HG02588 (cell line): ENCODE measurements around the gene RANBP17.
A peak's percentile ranks its signal among the peaks of the same experiment; 100 is the strongest.

Experiments used
- ATAC-seq: cut with Tn5 transposase; IDR thresholded peaks from one replicate; pipeline ENCODE4 v1.9.1; 2021; ENCODE audit warnings: mild to moderate bottlenecking, moderate library complexity; ENCODE audit not compliant: unreplicated experiment

RANBP17 gene

DNA sequence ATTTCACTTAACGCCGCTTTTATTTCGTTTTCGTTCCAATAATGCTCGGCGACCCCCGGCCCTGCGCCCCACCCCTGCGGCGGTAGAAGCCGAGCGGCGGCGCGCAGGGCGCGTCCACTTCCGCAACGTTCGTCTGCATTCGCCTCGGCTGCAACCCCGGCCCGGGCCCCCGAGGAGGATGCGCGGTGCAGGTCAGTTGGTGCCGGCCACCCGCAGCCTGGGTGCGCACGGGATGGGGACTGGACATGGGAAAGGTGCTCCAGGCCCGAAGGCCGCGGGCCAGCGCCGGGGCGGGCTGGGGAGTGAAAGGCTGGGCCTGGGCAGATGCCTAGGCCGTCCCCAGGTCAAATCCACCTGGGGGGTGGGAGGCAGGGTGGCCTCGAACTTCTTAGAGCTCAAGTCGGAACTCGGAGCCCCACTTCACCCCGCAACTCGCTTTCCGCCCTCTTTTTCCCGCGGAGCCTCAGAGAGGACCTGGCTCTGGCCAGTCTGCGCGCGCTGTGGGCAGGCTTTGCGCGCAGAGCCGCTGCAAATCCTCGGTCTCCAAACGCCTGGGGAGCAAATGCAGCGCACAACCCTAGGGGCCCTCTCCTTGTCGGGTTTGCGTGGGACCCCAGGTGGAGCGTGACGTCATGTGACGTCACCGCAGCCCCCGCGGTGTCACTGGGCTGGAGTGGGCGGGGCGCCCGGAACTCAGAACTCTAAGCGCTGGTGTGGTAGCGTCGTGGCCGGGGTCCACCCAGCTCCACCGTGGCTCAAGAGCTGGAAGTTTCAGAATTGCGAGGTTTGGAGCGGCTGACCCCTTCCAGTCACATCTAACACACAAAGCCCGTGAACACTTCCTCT lies 450.5 kb downstream of the RANBP17 start:
- no peak for ATAC-seq

DNA sequence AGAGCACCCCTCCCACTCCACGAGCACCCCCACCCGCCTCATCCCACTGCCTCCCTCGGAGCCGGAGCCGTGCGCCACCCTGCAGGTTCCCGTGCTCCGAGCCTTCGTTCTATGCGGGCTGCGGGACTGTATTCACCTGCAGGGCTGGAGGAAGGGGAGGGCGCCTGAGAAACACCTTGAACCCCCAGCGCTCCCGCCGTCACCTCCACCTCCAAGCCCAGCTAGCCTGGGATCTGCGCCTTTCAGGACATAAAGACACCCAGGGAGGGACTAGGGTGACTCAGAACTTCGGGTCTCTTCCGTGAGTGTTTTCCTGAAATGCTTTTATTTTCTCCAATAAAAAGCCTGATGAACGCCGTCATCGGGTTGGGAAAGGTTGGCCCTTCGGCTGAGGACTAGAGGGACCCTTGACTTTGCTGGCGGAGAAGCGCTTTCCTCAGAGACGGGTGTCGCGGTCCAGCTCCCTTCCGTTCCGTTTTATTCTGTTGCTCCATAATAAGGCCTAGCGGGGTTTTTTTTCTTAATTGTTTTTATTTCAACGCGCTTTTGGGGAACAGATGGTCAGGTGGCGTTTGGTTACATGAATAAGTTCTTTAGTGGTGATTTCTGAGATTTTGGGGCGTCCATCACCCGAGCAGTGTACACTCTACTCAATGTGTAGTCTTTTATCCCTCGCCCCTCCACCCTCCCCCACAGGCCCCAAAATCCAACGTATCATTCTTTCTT lies 451.8 kb downstream of the RANBP17 start:
- no peak for ATAC-seq

DNA sequence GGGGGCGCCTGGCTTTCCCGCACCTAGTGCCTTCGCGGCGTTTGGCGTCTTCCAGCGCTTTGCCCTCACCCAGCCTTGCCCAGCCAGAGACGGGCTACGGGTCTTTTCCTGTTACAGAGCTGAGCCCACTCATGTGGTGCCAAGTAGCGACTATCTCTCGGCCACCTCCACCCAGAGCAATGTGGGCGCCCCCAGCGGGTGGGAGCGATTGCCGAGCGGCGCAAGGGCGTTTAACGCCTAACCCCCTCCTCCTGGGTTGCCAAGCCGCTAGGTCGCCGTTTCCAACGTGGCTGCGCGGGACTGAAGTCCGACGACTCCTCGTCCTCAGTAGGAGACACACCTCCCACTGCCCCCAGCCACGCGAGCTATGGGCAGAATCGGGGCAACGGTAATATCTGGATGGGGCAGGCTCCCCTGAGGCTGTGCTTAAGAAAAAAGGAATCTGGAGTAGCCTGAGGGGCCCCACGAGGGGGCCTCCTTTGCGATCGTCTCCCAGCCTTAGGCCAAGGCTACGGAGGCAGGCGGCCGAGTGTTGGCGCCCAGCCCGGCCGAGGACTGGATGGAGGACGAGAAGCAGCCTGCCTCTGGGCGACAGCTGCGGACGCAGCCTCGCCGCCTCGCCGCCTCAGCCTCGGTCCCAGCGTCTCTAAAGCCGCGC lies 453.0 kb downstream of the RANBP17 start:
- ATAC-seq = no peak

DNA sequence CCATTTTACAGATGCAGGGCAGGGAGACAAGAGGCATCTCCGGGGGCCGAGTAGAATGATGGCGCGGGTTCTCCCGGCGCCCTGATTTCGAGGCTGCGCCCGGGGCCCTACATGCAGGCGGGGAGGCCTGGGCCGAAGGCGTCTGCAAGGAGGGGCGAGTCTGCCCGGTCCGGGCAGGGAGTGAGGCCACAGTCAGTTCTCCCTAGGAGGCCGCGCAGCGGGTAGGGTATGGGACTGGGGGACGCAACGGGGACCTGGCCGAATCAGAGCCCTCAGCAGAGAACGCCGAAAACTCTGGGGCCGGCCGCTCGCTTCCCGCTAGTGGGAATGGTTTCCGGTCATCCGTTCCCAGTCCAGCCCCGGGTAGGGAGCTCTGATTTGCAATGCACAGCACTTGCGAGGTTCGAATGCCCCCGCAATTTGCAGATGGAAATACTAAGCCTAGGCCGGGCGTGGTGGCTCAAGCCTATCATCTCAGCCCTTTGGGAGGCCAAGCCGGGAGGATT lies 453.6 kb downstream of the RANBP17 start:
- ATAC-seq = no peak

DNA sequence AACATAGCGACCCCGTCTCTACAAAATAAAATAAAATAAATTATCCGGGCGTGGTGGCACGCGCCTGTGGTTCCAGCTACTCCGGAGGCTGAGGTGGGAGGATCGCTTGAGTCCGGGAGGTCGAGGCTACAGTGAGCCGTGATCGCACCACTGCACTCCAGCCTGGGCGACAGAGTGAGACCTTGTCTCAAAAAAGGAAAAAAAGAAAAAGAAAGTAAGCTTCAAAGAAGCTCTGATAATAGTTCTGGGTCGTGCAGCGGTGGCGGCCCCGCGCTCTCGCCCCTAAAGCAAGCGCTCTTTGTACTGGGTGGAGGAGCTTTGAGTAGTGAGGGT lies 454.1 kb downstream of the RANBP17 start:
- no peak for ATAC-seq

DNA sequence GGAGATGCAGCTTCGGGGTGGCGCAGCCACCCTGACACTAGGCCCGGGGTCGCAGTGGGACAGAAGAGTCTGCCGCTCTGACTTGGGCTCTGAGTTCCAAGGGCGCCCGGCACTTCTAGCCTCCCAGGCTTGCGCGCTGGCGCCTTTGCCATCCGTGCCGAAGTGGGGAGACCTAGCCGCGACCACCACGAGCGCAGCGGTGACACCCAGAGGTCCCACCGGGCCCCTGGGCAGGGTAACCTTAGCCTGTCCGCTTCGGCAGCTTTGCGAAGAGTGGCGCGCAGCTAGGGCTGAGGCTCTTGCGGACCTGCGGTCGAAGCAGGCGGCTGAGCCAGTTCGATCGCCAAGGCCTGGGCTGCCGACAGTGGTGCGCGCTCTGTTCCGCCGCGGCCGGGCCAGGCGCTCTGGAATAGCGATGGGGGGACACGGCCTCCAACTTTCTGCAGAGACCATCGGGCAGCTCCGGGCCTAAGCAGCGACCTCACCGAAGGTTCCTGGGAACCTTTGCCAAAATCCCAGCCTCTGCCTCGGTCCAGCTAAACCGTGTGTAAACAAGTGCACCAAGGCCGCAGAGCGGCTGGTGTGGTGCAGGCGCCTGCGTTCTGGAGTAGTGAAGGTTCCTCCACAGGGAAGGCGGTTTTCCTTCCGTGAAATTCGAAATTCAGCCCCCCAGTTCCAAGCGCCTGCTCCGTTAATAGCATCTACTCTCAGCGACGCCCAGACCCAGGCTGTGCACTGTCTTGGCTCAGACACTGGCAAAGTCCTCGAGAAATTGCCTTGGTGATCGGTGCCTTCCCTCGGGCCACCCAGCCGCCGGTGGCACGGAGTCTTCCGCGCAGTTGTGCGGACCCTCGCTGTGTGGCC lies 454.7 kb downstream of the RANBP17 start:
- no peak for ATAC-seq

DNA sequence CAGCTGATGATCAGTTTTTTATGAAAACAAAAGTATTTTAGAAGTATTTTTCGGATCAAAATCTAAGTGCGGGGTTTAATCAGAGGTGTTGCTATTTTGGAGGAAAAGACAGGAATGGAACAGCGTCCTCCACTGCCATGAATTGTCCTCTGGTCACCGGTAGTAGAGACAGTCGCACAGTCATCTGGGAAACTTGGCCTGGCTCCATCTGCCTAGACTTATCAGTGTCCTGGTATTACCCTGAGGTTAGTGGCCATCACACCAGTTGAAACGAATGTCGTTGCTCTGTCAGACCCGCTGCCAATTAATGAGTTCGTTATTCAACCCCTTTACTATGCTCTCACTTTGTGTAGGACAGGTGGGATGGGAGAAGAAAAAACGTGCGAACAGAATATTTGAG lies 455.4 kb downstream of the RANBP17 start:
- ATAC-seq = no peak

DNA sequence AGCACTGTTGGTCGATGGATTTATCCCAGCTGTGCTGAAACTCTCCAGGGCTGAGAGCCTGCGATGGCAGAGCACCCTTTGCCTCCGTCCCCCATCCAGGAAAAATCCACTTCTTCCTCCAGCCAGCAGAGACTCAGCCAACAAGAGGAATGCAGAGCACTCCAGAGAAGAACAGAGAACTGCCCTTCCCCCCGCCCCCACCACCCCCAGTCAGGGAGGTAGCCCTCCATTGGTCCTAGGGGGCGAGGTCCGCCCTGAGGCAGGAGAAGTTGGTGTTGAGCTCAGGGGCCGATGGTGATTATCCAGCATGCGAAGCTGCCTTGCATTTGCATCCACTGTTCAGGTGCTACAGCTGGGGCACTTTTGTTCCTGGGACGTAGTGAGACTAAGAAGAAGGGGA lies 456.2 kb downstream of the RANBP17 start:
- ATAC-seq = no peak

DNA sequence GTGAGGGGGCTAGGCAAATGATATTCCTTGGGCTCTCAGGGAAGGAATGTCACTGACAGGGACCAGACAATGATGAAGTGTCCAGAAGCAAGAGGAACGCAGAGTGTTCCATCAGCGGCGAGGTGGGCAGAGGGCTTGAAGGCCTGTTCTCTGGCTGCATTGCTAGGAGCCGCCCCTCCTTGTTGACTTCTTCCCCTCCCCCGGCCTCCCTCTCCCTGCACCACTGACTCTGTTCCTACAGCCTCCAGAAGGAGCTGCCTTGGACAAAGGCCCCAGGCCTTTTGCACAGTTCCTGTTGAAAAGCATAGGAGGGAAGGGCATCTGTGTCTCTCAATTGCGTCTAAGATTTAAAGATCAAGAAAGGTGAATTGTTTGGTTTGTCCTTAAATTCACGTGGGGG lies 459.6 kb downstream of the RANBP17 start:
- no peak for ATAC-seq

DNA sequence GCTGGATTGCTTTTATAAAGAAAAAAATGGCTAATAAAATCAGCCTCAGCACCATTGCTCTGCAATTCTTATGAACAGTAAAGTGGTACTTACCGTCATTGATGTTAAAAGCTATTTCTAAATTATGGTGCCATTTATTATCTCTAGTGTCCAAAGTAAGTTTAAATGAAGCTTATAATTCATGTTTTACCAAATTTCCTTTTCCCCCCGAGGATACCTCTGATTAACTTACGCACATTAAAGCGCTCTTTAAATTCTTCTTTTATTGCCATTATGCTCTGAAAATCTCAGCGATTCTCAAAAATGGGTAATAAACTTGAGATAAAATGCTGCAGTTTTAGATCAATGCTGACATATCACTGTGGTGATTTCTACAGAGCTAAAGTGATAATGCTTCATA lies 460.7 kb downstream of the RANBP17 start:
- ATAC-seq = no peak

DNA sequence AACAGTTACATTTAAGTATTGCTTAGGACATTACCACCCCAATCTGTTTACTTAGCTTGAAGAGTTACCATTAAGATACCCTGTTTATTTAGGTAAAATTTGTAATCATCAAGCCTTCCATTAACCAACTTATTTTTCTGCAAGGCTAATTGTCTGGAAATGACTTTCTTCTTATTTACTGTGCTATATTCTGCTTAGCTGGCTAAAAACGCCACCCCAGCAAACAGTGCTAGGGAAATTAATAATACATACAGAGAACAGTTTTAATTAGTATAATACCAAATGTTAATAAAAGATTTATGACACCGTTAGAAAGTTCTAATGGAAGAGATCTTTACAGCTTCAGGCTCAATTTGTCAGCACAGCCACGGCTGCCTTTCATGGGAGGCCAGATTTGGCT lies 461.2 kb downstream of the RANBP17 start:
- no peak for ATAC-seq

DNA sequence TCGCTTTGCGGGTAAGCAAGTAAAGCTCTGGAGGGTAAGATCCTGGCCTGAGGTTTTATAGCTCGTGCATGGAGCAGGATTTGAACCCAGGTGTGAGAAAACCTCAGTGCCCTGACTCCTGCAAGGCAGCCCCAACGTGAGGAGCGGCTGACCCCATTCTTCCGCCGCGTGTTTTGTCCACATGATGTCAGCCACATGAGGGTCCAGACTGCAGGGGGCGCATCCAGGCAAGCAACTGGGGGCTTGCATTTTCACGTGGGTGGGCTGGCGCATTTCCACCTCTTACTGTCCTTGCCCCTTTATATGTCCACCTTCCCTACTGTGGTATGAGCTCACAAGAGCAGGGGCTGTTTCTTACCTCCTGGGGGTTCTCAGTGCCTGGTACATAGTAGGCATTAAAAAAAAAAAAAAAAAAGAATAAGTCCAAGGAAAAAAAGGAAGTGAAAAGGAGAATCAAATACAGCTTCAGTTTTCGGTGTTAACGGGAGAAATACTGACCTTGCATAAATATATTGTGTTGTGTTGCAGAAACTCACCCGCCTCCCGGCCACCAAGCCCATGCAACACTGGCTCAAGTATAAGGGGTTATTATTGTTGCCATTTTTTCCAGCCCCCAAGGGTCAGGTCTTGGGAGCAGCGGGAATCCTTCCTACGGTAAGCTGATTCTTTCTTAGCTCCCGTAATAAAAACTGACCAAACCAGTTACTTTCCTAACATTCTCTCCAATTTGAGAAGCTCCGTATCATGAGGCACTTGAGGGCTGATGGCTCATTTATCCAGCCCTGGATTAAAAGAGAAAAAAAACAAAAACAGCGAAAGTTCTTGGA lies 462.2 kb downstream of the RANBP17 start:
- ATAC-seq = no peak

DNA sequence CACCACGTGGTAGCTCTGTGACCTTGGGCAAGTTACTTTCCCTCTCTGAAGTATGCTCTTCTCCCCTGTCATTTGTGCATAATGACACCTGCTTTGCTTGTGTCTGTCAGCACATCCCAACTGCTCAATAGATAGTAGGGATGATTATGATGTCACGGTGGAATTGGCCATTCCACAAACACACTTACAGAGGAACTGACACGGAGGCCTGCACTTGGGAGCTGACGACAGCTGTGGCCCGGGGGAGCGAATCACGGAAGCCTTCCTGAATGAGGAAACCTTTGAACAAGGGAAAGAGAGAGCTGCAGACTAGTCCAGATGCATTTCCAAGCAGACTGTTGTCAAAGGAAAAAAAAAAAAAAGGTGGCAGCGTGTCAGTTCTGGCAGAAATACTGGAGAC lies 468.2 kb downstream of the RANBP17 start:
- no peak for ATAC-seq

DNA sequence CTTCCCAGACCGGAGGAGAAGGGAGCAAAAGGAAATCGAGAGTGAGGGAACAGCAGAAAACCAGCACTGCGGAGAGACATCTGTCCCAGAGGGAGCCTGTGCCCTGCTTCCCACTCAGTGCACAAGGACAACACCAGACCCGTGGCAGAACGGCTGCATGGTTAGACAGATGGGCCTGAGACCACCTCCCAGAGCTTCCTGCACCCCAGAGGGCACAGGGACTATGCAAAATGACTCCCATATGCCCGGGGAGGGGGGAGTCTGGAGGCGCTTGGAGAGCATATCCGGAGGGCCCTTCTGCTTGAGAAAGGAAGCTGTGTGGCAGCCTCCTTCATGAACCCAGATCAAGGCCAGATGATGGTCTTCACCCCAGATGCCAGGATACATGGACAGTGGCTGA lies 473.8 kb downstream of the RANBP17 start:
- ATAC-seq = no peak

DNA sequence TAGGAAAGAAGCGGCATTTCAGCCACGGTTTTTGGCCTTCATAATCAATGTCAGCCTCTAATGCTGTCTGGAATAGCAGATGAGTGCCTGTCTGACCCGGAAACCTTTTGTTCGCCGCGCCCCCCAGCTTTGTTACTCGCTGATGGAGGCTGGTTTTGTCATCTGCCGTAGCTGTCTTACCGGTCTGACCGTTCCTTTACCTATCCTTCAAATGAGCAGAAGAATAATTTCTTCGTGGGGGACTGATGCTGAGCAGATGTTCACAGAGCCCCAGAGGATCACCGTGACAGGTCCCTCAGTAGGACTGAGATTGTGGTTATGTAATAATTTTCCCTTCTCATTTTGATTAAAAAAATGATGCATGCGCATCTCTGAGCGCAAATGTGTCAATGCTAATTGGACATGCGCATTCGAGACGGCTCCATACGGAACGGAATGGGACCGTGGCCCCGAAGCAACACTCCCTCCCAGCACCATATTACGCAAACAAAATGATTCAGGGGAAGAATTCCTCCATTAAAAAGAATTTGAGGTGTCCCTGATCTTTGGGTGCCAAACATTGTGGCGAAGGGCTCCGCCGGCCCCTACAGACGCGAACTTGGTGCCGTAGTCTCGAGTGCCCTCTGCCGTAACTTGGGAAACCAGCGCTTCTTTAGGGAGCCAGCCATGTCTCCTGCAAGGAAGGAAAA lies 474.8 kb downstream of the RANBP17 start:
- no peak for ATAC-seq

DNA sequence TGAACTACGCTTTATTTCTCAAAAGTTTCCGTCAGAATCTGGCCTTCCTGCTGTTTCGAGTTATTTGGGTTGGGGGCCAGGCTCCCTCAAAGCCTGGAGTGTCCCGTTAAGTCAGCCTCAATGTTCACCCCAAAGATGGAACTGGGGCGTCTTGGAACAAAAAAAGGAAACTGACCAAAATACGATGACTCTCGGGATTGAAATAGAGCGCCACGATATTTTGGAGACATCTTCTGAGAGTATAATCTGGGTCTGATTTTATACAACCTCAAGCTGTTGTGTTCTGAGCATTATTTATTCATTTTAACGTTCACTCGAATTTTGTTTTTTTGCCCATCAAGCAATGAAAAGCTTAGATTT lies 475.4 kb downstream of the RANBP17 start:
- no peak for ATAC-seq

DNA sequence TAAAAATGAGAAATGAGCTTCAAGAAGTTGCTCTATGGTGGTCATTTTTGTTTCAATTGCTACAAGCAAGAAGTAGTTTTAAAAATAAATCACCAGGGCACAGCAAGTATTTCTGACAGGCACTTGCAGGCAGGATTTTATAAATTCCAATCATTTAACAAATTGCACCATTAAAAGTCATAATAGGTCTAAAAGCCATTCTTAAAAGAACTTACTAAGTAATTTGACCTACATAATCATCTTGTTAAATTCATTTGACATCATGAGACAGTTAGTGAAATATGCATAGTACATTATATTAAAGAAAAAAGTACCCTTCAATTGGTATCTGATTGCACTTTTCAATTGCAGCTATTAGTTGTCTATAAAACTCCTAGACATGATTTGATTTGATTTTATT lies 478.2 kb downstream of the RANBP17 start:
- no peak for ATAC-seq

DNA sequence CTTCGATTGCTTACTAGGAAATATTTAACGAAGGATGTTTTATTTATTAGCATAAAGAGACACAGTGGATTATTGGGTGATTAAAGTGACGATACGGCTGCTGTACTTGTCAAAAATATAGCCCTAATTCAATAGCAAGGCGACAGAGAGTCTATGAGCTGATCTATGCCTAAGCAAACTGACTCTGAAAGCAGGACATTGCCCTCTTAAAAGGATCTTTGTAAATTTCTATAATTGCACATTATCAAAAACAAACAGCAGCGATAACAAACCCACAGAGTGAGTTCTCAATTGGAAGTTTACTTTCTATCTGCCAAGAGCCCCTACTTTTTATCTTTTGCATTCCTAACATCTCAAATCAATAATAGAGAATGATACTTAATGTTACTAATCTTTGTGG lies 478.7 kb downstream of the RANBP17 start:
- no peak for ATAC-seq

DNA sequence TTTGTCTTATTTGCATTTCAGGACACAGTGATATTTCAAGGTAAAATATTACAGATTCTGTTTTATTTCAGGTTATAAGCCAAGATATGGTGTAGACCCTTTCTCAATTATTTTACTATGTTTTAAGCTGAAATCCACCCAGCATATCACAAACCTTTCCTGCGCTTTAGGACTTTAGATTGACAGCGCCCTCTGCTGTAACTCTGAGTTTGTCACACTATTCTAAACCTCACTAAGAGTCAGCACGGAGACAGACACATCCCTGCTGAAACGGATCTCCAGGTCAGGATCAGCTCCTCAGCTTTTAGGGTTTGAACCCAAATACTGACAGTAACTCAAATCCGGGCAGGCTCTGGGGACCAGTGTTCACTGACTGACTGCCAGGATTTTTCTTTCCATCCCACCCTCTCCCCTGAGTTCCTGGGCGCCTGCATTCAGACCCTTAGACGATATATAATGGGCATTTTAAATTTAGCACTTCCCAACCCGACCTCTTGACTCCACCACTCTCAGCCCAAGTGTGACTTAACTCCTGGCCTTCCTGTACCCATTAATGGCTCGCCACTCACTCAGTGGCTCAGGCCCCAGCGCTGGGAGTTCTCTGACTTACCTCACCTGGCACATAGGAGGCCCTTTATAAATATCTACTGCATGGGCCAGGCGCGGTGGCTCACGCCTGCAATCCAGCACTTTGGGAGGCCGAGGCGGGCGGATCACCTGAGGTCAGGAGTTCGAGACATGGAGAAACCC lies 480.7 kb downstream of the RANBP17 start:
- peak; percentile 63 for ATAC-seq
